Mesenchymal stem cell (in vitro differentiated cells and primary cell): Measurements from ENCODE around the gene RPH3AL.
A peak's percentile ranks its signal among the peaks of the same experiment; 100 is the strongest.
"Not testable (repeated sequence)": the region's sequence is repeated elsewhere in the genome, so short reads cannot be mapped to it uniquely, and the experiment has no call there.

Experiments used
- DNase-seq: peaks from one replicate; pipeline ENCODE4 v3.0.0-alpha.2; 2013
- H2AFZ ChIP-seq: one replicate; pipeline ENCODE4 v1.6.1; 2013; ENCODE audit warnings: low read depth, mild to moderate bottlenecking, control low read depth, inconsistent platforms, low read length, moderate library complexity
- H2AK5ac ChIP-seq: 2 replicates; pipeline ENCODE4 v1.6.1; 2013; ENCODE audit warnings: low read length, moderate library complexity, mild to moderate bottlenecking, inconsistent platforms; ENCODE audit not compliant: severe bottlenecking
- H2BK120ac ChIP-seq: one replicate; pipeline ENCODE4 v1.6.1; 2013; ENCODE audit warnings: low read depth, mild to moderate bottlenecking, inconsistent platforms, low read length, moderate library complexity
- H2BK12ac ChIP-seq, 2 experiments: one replicate each; pipeline ENCODE4 v1.6.1; 2013; ENCODE audit warnings: inconsistent platforms in 2 of 2, low read length in 2 of 2, mild to moderate bottlenecking in 2 of 2, moderate library complexity in 2 of 2, control low read depth in 1 of 2
- H2BK15ac ChIP-seq: one replicate; pipeline ENCODE4 v1.6.1; 2013; ENCODE audit warnings: mild to moderate bottlenecking, low read depth, inconsistent platforms; ENCODE audit not compliant: poor library complexity, severe bottlenecking
- H2BK5ac ChIP-seq: 2 replicates; pipeline ENCODE4 v1.6.1; 2013; ENCODE audit warnings: low read depth, mild to moderate bottlenecking, low read length, control low read depth, inconsistent platforms; ENCODE audit not compliant: poor library complexity, severe bottlenecking
- H3K14ac ChIP-seq, 2 experiments: one replicate each; pipeline ENCODE4 v1.6.1; 2013; ENCODE audit warnings: inconsistent platforms in 2 of 2, low read length in 2 of 2, control low read depth in 1 of 2, mild to moderate bottlenecking in 1 of 2, moderate library complexity in 1 of 2
- H3K18ac ChIP-seq, 2 experiments: one replicate each; pipeline ENCODE4 v1.6.1; 2013; ENCODE audit warnings: inconsistent platforms in 2 of 2, low read length in 2 of 2, control low read depth in 1 of 2, low read depth in 1 of 2, mild to moderate bottlenecking in 1 of 2
- H3K23ac ChIP-seq, 2 experiments: one replicate each; pipeline ENCODE4 v1.6.1; 2013; ENCODE audit warnings: inconsistent platforms in 2 of 2, low read length in 2 of 2, mild to moderate bottlenecking in 2 of 2, moderate library complexity in 2 of 2, control low read depth in 1 of 2
- H3K27ac ChIP-seq: 2 replicates; pipeline ENCODE4 v1.5.1; 2013; ENCODE audit warnings: mild to moderate bottlenecking, moderate library complexity, low read length, control low read depth, inconsistent platforms; ENCODE audit not compliant: poor library complexity, severe bottlenecking
- H3K27me3 ChIP-seq, 2 experiments: 2 replicates each; pipeline versions ENCODE4 v1.6.1 to v1.7.0; 2013; ENCODE audit warnings: low read length in 2 of 2, mild to moderate bottlenecking in 2 of 2, moderate library complexity in 2 of 2, control low read depth in 1 of 2, inconsistent platforms in 1 of 2; ENCODE audit not compliant: control insufficient read depth in 1 of 2, insufficient read depth in 1 of 2
- H3K36me3 ChIP-seq, 2 experiments: 2 replicates each; pipeline versions ENCODE4 v1.6.1 to v1.7.0; 2013; ENCODE audit warnings: low read length in 2 of 2, control low read depth in 1 of 2, inconsistent platforms in 1 of 2, low read depth in 1 of 2, mild to moderate bottlenecking in 1 of 2; ENCODE audit not compliant: insufficient read depth in 2 of 2, control insufficient read depth in 1 of 2
- H3K4ac ChIP-seq, 2 experiments: one replicate each; pipeline ENCODE4 v1.6.1; 2013; ENCODE audit warnings: inconsistent platforms in 2 of 2, low read length in 2 of 2, mild to moderate bottlenecking in 2 of 2, moderate library complexity in 2 of 2, control low read depth in 1 of 2, low read depth in 1 of 2
- H3K4me1 ChIP-seq: 2 replicates; pipeline ENCODE4 v1.6.1; 2013; ENCODE audit warnings: low read depth, low read length, control low read depth; ENCODE audit not compliant: control insufficient read depth, insufficient read depth
- H3K4me2 ChIP-seq: 2 replicates; pipeline ENCODE4 v1.6.1; 2013; ENCODE audit warnings: low read length, mild to moderate bottlenecking, inconsistent platforms; ENCODE audit not compliant: poor library complexity, severe bottlenecking
- H3K4me3 ChIP-seq, 2 experiments: 2 replicates each; pipeline versions ENCODE4 v1.5.1 to v1.7.0; 2013; ENCODE audit warnings: low read length in 2 of 2, mild to moderate bottlenecking in 2 of 2, control low read depth in 1 of 2, low read depth in 1 of 2; ENCODE audit not compliant: insufficient read depth in 1 of 2
- H3K79me1 ChIP-seq: replicated peaks from 2 replicates; pipeline ENCODE4 v1.6.1; 2013; ENCODE audit warnings: mild to moderate bottlenecking, control low read depth, low read length, inconsistent platforms; ENCODE audit not compliant: poor library complexity, severe bottlenecking
- H3K9ac ChIP-seq: 2 replicates; pipeline ENCODE4 v1.7.0; 2013; ENCODE audit warnings: mild to moderate bottlenecking, low read length, moderate library complexity
- H3K9me3 ChIP-seq: 2 replicates; pipeline ENCODE4 v1.7.0; 2013; ENCODE audit warnings: mild to moderate bottlenecking, low read length; ENCODE audit not compliant: control insufficient read depth
- H4K8ac ChIP-seq: one replicate; pipeline ENCODE4 v1.6.1; 2013; ENCODE audit warnings: inconsistent platforms, mild to moderate bottlenecking, low read length, moderate library complexity
- H4K91ac ChIP-seq: one replicate; pipeline ENCODE4 v1.6.1; 2013; ENCODE audit warnings: mild to moderate bottlenecking, low read length, inconsistent platforms
- WGBS: methylation state at CpG from one replicate; pipeline ENCODE4 v1.1.7; 2013; ENCODE audit warnings: mixed read lengths; 5-methylcytosine and 5-hydroxymethylcytosine counted together

Gene RPH3AL

GRCh38 chr17:216625-217024, 136.0 kb downstream of the RPH3AL start:
- Histone ChIP-seq H2AFZ (no peak overlapping the region), H2BK5ac (no peak overlapping the region), H3K27ac (no peak overlapping the region), H3K14ac (no peak overlapping the region), H2BK120ac (no peak overlapping the region), H3K9me3 (no peaks in the 10 kb centered on the region), H3K23ac (no peak overlapping the region), H3K9ac (no peak overlapping the region), H3K4me3 (no peak overlapping the region), H3K18ac (peak overlapping the region in 1 of 2 experiments; percentile 14), H3K4me1 (peaks cover 11% of the 10 kb centered on the region), H4K91ac (no peak overlapping the region), H4K8ac (peak overlapping the region; percentile 95), H2BK15ac (no peak overlapping the region), H3K4me2 (no peak overlapping the region), H3K27me3 (peaks cover 0 to 3% of the 10 kb centered on the region in 2 experiments), H3K36me3 (peaks cover 0 to 17% of the 10 kb centered on the region in 2 experiments), H2AK5ac (no peak overlapping the region), H3K79me1 (peaks cover 4% of the 10 kb centered on the region), H3K4ac (no peak overlapping the region), H2BK12ac (no peak overlapping the region)
- WGBS = 100% methylated on average over 1 of the region's 2 CpGs
- DNase-seq = no peak

GRCh38 chr17:215563-216478, 136.8 kb downstream of the RPH3AL start:
- peak overlapping the region; percentile 50 to 76 for H3K4ac ChIP-seq
- DNase-seq, H3K4me3 ChIP-seq, H3K23ac ChIP-seq, H3K9ac ChIP-seq, H3K79me1 ChIP-seq, H2AK5ac ChIP-seq, H2BK120ac ChIP-seq, H2BK5ac ChIP-seq, H3K14ac ChIP-seq, H3K9me3 ChIP-seq, H3K27me3 ChIP-seq, H3K27ac ChIP-seq: not testable (repeated sequence)
- H2BK15ac ChIP-seq = peak overlapping the region; percentile 55
- H2AFZ ChIP-seq = peak overlapping the region; percentile 87
- 6% methylated on average over 16 of the region's 29 CpGs for WGBS
- H4K8ac ChIP-seq = peak overlapping the region; percentile 95
- H3K18ac ChIP-seq = peak overlapping the region; percentile 40 to 55
- peak overlapping the region in 1 of 2 experiments; percentile 12 for H2BK12ac ChIP-seq
- H4K91ac ChIP-seq = peak overlapping the region; percentile 73
- peaks cover 11% of the 10 kb centered on the region for H3K4me1 ChIP-seq
- H3K36me3 ChIP-seq = peaks cover 0 to 17% of the 10 kb centered on the region in 2 experiments
- peak overlapping the region; percentile 74 for H3K4me2 ChIP-seq

GRCh38 chr17:214881-215331, 137.7 kb downstream of the RPH3AL start:
- peaks cover 11% of the 10 kb centered on the region for H3K4me1 ChIP-seq
- no peak overlapping the region for H2BK120ac ChIP-seq
- peak overlapping the region in 1 of 2 experiments; percentile 76 for H3K4ac ChIP-seq
- no peak overlapping the region for H2BK15ac ChIP-seq
- no peak overlapping the region for H3K14ac ChIP-seq
- H2AK5ac ChIP-seq = no peak overlapping the region
- no peak overlapping the region for H3K23ac ChIP-seq
- no peak overlapping the region for H2BK5ac ChIP-seq
- WGBS = 95% methylated on average over 10 of the region's 10 CpGs
- no peak overlapping the region for H3K4me3 ChIP-seq
- H3K18ac ChIP-seq = peak overlapping the region in 1 of 2 experiments; percentile 55
- peaks cover 3% of the 10 kb centered on the region for H3K79me1 ChIP-seq
- no peak overlapping the region for H2AFZ ChIP-seq
- H4K8ac ChIP-seq = no peak overlapping the region
- H2BK12ac ChIP-seq = peak overlapping the region in 1 of 2 experiments; percentile 11
- H3K36me3 ChIP-seq = peaks cover 0 to 19% of the 10 kb centered on the region in 2 experiments
- H3K9ac ChIP-seq = no peak overlapping the region
- H4K91ac ChIP-seq = no peak overlapping the region
- H3K27me3 ChIP-seq = peaks cover 0 to 3% of the 10 kb centered on the region in 2 experiments
- H3K27ac ChIP-seq = no peak overlapping the region
- no peak for DNase-seq
- H3K9me3 ChIP-seq = no peaks in the 10 kb centered on the region
- no peak overlapping the region for H3K4me2 ChIP-seq
